H54 (cell line): Measurements from ENCODE around the gene PADI4.
"Not testable (repeated sequence)": the region's sequence is repeated elsewhere in the genome, so short reads cannot be mapped to it uniquely, and the experiment has no call there.

ENCODE experiments used
- DNase-seq: peaks from one replicate; pipeline ENCODE4 v3.0.0; 2011; ENCODE audit warnings: low spot score, mixed read lengths; ENCODE audit not compliant: insufficient read length
- FAIRE-seq: peaks from 3 replicates; lab custom pipeline; 2011; peaks lifted over from hg19 to GRCh38; lab: Jason Lieb, UNC
- POLR2A ChIP-seq: IDR thresholded peaks from 2 replicates; pipeline ENCODE4 v1.6.1; 2011; ENCODE audit warnings: low read depth, mild to moderate bottlenecking, low read length

Gene PADI4

DNA sequence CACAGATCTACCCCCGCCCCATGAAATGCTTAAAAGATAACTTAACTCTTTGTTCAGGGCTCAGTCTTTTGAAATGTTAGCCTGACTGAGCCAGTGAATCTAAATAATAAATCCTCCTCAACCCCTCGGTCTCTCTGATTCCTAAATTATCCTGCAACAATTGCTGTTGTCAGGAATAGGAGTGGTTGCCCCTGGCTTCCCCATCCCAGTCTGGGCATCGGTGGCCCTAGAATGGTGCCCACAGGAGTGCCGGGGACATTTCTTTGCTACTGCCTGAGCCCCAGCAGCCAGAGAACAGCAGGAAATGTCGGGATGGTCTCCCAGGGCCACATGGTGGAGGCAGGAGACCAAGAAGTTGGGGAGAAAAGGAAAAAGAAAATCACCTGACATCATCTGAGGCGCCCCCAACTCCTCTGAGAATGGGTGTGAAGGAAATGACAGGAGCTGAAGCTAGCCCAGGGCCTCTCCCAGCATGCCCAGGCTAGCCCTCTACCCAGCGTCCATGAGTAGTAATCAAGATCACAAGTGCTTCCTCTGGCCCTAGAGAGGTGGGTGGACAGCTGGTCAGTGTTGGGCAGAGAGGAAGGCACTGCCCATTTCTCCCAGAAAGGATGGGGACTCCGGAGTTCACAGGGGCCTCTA is 1.6 kb downstream of the PADI4 start:
- DNase-seq (no peak), FAIRE-seq (no peak)
- TF ChIP-seq POLR2A, result no peak

DNA sequence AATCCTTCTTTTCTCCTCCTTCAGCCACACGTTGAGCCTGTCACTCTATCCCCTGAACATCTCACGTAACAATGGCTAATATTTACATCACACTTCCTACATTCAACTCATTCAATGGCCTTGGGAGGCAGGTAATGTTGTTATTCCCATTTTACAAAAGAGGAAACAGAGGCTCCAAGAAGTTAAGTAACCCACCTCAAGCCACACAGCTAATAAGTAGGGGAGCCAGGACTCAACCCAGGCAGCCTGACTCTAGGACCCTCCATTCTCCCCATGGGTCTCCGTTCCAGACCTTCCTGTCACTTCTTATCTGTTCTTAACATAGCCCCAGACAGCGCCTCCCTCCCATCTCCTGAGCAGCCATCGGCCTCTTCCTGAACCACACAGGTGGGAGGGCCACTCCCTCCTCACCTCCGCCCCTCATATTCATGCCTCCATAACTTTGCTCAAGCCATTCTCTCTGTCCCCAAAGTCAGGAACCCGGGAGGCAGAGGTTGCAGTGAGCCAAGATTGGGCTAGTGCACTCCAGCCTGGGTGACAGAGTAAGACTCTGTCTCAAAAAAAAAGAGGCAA is 2.2 kb downstream of the PADI4 start:
- DNase-seq, result no peak
- FAIRE-seq, result no peak
- TF ChIP-seq POLR2A, result no peak

DNA sequence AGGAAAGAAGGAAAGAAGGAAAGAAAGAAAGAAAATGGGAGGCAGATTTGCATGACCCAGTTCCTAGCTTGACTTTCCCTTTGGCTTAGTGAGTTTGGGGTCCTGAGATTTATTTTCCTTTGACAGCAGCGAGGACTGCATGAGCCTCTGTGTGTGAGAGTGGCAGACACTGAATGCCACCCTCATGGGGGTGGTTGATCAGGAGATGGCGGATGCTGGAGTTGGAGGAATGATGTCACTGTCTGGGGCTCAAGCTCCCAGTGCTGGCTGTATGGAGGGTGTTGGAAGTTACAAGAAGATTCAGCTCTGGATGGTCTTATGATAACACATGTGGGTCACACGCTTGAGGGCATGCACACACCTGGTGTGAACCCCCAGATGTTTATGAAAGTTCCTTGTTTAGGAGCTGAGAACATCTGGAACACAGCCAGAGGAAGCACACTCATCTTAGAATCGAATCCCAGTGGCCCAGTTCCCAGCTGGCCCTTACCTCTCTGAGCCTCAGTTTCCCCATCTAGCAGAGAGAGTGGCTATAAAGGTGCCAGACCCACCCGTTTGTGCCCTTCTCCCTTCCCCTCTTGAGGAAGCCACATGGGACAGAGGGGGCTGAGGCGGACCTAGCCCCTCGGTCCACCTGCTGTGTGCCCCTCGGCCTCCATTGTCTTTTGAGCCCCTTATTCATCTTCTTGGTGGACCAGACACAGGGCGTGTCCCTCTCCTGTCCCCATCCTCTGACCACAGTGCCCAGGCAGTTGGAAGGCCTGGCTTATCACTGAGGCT is 5.7 kb downstream of the PADI4 start:
- DNase-seq (no peak), FAIRE-seq (no peak)
- TF ChIP-seq POLR2A, result no peak

DNA sequence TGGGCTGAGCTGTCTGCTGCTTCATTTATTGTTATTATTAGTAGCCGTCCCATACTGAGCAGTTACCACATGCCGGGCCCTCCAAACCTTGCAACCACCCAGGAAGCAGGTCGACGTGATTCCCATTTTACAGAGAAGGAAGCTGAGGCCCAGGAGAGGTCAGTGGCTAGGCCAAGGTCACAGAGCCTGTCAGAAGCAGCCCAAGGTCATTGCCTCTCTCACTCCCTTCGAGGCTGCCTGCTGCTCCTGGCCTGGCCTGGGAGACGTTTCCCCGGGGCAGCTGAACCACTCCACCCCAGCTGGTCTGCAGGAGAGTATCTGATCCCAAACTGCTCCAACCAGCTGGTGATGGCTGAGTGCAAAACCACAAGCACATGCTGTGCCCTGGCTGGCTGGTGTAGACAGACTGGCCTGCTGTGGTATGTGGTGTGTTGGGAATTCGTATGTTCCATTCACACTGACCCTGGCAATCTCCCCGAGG is 6.5 kb downstream of the PADI4 start:
- DNase-seq (peak; percentile 27), FAIRE-seq (no peak)
- no peak for TF ChIP-seq POLR2A

DNA sequence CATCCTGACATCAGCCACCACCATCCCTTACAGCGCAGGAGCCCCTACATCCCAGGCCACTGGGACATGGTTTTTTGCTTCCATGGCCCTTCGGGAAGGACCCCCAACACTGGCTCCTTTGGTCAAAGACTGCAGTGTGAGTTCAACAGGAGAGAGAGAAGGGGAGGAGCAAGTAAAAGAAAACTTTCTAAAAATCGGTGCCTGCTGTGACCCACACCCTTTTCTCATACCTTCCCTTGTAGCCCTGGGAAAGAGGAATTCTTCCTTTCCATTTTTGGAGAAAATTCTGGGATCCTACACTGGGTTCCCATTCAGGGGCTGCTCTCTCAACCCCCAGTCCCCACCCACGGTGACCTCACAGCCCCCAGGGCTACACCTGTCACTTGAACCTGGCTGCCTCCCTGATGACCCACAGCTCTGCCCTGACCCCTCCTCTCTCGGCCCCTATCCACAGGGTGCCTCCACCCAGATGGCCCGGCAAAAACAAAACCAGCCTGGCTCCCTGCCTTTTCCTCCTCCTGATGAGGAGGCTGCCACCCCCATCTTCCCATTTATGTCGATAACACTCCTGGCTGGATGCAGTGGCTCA is 7.6 kb downstream of the PADI4 start:
- TF ChIP-seq POLR2A, result no peak
- no peak for FAIRE-seq
- no peak for DNase-seq

DNA sequence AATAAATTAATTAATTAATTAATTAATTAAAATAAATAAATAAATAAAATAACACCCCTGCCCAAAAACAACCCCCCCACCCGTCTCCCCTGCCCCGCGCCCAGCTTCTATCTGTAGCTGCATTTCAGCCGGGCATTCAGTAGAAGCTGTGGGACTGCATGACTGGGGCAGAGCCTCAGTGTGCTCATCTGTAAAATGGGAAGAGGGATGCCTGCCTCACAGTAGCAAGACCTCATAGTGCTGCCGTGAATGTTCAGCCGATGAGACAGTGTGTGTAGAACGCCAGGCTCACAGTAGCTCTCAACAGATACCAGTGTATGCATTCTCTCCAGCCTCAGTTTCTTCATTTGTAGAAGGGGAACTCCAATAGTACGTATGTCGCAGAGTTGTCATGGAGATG is 8.7 kb downstream of the PADI4 start:
- TF ChIP-seq POLR2A, result no peak
- no peak for DNase-seq
- no peak for FAIRE-seq

DNA sequence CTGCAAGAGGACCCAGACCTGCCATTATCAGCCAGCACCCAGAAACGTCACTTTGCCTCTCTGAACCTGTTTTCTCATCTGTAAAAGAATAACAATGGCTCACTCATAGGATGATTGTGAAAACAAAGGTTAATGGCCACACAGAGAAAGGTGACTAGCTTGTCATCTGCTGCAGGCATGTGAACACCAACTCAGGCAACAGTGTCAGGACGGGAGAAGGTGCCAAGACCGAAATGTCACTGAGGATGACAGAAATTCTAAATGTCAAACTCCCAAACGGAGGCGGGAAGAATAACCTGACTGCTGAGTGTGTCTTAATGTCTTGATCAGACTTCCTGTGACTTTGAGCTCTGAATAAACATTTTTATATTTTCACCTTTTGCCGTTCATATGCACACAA is 10.3 kb downstream of the PADI4 start:
- no peak for FAIRE-seq
- DNase-seq, result no peak
- TF ChIP-seq POLR2A, result no peak

DNA sequence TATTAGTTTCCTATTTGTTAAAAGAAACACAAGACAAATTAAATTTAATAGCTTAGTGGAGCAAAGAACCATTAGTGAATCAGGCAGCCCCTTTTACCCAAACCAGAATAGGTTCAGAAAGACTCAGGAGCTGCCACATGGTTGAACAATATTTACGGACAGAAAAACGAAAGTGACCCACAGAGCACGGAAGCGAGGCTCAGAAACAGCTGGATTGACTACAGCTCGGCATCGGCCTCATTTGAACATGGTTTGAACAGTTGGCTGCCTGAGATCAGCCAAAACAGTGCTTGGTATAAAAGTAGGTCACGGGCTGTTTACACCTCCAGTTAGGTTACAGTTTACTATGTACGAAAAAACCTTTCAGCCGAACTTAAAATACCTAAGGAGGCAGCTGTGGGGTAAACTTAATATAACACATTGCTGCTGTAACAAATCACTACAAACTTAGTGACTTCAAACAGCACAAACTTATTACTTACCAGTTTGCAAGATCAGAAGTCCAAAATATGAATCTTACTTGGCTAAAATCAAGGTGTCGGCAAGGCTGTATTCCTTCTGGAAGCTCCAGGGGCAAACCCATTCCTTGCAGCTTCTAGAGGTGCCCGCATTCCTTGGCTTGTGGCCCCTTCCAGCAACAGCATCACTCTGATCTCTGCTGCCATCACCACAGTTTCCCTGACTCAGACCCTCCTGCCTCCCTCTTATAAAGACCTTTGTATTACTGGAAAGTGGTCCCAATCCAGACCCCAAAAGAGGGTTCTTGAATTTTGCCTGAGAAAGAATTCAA is 11.8 kb downstream of the PADI4 start:
- DNase-seq (no peak), FAIRE-seq (no peak)
- TF ChIP-seq POLR2A, result no peak

DNA sequence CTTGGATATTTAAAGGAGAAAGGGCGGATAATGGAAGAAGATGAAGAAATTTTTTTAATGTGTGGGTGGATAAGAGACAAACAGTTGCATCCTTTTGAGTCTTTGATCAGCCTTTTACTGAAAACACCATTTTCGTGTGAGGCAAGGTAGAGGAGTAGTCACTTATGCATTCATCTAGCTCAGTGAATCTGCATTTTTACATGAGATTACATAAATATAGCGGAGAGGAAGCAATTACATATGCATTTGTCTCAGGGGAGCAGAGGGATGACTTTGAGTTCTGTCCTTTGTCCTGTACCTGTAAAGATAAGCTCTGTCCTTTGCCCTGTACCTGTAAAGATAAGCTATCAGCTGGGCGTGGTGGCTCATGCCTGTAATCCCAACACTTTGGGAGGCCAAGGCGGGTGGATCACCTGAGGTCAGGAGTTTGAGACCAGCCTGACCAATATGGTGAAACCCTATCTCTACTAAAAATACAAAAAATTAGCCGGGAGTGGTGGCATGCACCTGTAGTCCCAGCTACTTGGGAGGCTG is 13.9 kb downstream of the PADI4 start:
- not testable (repeated sequence) for FAIRE-seq

DNA sequence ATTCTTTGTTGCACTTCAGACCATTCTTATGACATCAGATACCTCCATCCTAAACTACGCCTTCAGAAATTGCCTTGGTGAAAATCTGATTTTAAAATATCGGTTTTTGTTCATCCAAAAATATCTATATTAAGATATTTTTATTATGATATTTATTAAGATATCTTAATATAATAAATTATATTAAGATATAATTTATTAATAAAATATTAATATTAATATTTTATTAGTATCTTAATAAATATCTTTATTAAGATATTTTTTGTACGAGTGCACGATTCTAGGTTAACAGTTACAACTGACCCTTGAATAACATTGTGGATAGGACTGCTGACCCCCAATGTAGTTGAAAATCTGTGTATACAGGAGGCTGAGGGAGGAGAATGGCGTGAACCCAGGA is 20.9 kb downstream of the PADI4 start:
- TF ChIP-seq POLR2A, result no peak
- DNase-seq, result no peak
- no peak for FAIRE-seq

More for the DNA sequence above, 13.9 kb downstream of the PADI4 start:
- not testable (repeated sequence) for DNase-seq

DNA sequence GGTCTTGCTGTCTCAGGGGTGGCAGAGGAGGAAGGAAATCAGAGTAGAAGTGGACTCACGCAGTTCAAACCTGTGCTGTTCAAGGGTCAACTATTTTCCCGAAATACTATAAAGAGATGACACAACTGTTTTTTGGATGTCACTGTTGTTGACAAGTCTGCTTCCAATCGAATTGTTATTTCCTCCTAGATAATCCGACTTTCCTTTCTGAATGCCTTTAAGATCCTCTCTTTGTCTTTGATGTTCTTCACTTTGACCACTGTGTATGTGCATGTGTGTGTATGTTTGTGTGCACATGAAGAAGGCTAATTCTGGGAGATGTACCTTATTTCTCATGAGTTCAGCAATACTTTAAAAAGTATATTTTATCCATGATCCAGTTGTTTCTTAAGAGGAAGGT is 21.6 kb downstream of the PADI4 start:
- TF ChIP-seq POLR2A, result no peak
- no peak for DNase-seq
- FAIRE-seq, result no peak

DNA sequence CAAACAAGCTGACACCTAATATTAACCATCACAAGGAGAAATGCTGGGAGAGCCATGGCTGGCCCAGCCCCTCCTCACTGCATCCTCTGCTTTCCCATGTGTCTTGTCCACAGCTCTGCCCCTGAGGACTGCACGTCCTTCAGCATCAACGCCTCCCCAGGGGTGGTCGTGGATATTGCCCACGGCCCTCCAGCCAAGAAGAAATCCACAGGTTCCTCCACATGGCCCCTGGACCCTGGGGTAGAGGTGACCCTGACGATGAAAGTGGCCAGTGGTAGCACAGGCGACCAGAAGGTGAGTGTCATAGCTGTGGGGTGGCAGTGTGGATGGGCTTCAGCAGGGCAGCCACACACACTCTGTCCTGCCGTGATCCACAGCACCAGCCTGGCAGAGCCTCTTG is 22.9 kb downstream of the PADI4 start:
- DNase-seq, result no peak
- no peak for FAIRE-seq
- no peak for TF ChIP-seq POLR2A

DNA sequence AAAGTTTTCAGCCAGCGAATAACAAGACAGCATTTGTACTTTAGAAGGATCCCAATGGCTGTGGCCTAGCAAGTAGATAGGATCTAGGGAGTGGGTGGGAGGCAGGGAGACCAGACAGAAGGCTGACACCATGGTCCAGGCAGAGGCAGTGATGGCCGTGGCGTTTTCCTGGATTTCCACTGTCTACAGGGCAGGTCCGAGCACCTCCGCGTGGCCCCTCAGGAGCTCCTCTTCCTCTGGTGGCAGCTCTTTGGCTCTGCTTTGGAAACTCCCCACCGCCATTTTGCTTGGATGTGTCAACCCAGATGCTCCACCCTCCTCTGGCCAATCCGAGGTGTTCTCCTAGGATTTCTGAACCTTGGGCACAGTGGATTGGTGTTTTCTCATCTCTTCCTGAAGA is 25.1 kb downstream of the PADI4 start:
- FAIRE-seq, result no peak
- DNase-seq, result no peak
- no peak for TF ChIP-seq POLR2A
